SH-SY5Y (cell line): ENCODE measurements around the gene LPAR1.

Experiments used
- GATA2 ChIP-seq: IDR thresholded peaks from 2 replicates; pipeline ENCODE4 v1.6.1; 2011; ENCODE audit warnings: mild to moderate bottlenecking, low read depth, low read length
- GATA3 ChIP-seq: IDR thresholded peaks from 2 replicates; pipeline ENCODE4 v1.6.1; 2011; ENCODE audit warnings: low read depth, mild to moderate bottlenecking, low read length, moderate library complexity

GRCh38 chr9:111035543-111036428 lies 2.5 kb downstream of the LPAR1 start:
- no peak for TF ChIP-seq GATA2
- no peak for TF ChIP-seq GATA3
